Esophagus muscularis mucosa (tissue), 4 donors: ENCODE results near the gene DISP3.
"Not testable (repeated sequence)": the region's sequence is repeated elsewhere in the genome, so short reads cannot be mapped to it uniquely, and the experiment has no call there.

ENCODE experiments used
- CTCF ChIP-seq, 3 experiments: fragments of 200-600 bp in 2 of 3; fragments of 450-650 bp in 1 of 3; sonication (generic) in 2 of 3; IDR thresholded peaks; one replicate each; pipeline ENCODE4 v1.5.1; 2017 to 2019; ENCODE audit warnings: antibody characterized with exemption in 3 of 3, mild to moderate bottlenecking in 2 of 3, moderate library complexity in 1 of 3
- EP300 ChIP-seq: sonication (generic); formaldehyde crosslinking; IDR thresholded peaks from one replicate; pipeline ENCODE4 v1.6.1; 2017; ENCODE audit warnings: antibody characterized with exemption
- POLR2A ChIP-seq: fragments of 450-650 bp; IDR thresholded peaks from one replicate; pipeline ENCODE4 v1.6.1; 2017; ENCODE audit warnings: antibody characterized with exemption, moderate library complexity, mild to moderate bottlenecking, low read depth
- POLR2AphosphoS5 ChIP-seq, 2 donors: sonication (generic); formaldehyde crosslinking; IDR thresholded peaks; one replicate each; pipeline ENCODE4 v1.6.1; 2017; ENCODE audit warnings: antibody characterized with exemption in 2 of 2

- not testable (repeated sequence) for TF ChIP-seq POLR2A; CTCF (IDR thresholded peaks at IDR 0.05); POLR2AphosphoS5 (IDR thresholded peaks at IDR 0.05); EP300
Observed at GRCh38 chr1:11580049-11580448, 101.1 kb downstream of the DISP3 start.
